HepG2 (cell line): ENCODE results near the gene ARHGAP9. TPM values are rescaled to one million over a fixed set of nuclear protein-coding genes. Genes with fewer than 3 reads are reported as not detected.
A peak's percentile ranks its signal among the peaks of the same experiment; 100 is the strongest.

ENCODE experiments used
- DR1 ChIP-seq: sonication (generic); formaldehyde crosslinking; IDR thresholded peaks from 2 replicates; pipeline ENCODE4 v1.8.0; 2021; ENCODE audit warnings: mild to moderate bottlenecking, missing genetic modification reagents, inconsistent platforms
- FOXM1 ChIP-seq: sonication (generic); formaldehyde crosslinking; IDR thresholded peaks from 2 replicates; pipeline ENCODE4 v1.5.0; 2020; ENCODE audit warnings: missing genetic modification reagents
- ISL2 ChIP-seq: sonication (generic); formaldehyde crosslinking; IDR thresholded peaks from 2 replicates; pipeline ENCODE4 v1.5.0; 2020; ENCODE audit warnings: missing genetic modification reagents
- KMT2B ChIP-seq: IDR thresholded peaks from 2 replicates; pipeline ENCODE4 v1.6.1; 2016; ENCODE audit warnings: missing genetic modification reagents, missing compliant biosample characterization
- PCBP1 ChIP-seq: fragments of 200-400 bp; formaldehyde crosslinking; IDR thresholded peaks from 2 replicates; pipeline ENCODE4 v1.6.1; 2017; ENCODE audit warnings: mild to moderate bottlenecking, low read depth, low read length, borderline replicate concordance
- PPARG ChIP-seq: conservative IDR thresholded peaks from 2 replicates; pipeline ENCODE4 v1.6.1; 2016; ENCODE audit warnings: missing biosample characterization, missing genetic modification reagents
- SP2 ChIP-seq: sonication (generic); formaldehyde crosslinking; IDR thresholded peaks from 2 replicates; pipeline ENCODE4 v1.5.1; 2020; ENCODE audit warnings: mild to moderate bottlenecking, missing genetic modification reagents
- SSRP1 ChIP-seq: IDR thresholded peaks from 2 replicates; pipeline ENCODE4 v1.6.1; 2016; ENCODE audit warnings: control low read depth
- YEATS4 ChIP-seq: sonication (generic); formaldehyde crosslinking; IDR thresholded peaks from 2 replicates; pipeline ENCODE4 v1.4.0; 2020; ENCODE audit warnings: missing genetic modification reagents, borderline replicate concordance
- ZBTB38 ChIP-seq: sonication (generic); formaldehyde crosslinking; IDR thresholded peaks from 2 replicates; pipeline ENCODE4 v1.5.1; 2020; ENCODE audit warnings: mild to moderate bottlenecking, missing genetic modification reagents
- ZC3H13 ChIP-seq: sonication (generic); formaldehyde crosslinking; IDR thresholded peaks from 2 replicates; pipeline ENCODE4 v1.8.1; 2023; ENCODE audit warnings: mild to moderate bottlenecking, missing genetic modification reagents, moderate library complexity
- ZNF264 ChIP-seq: sonication (generic); formaldehyde crosslinking; IDR thresholded peaks from 2 replicates; pipeline ENCODE4 v1.4.0; 2020; ENCODE audit warnings: missing genetic modification reagents
- polyA plus RNA-seq, 8 experiments: library from polyadenylated mRNA; depleted of rRNA in 3 of 8; stranded (reverse) in 7 of 8; unstranded in 1 of 8; fragments of >200 nt; fragmentation: Illumina TruSeq in 4 of 8; extraction: Trizol in 4 of 8; gene quantifications; 2 replicates each; pipeline versions ENCODE4 v1.2.1 to v1.2.3, GENCODE V29; 2011 to 2016; ENCODE audit warnings: low read depth in 4 of 8, missing spikeins in 1 of 8, mixed read lengths in 1 of 8; ENCODE audit not compliant: insufficient read depth in 1 of 8
- total RNA-seq, 5 experiments: library from RNA; depleted of rRNA; stranded (reverse); fragments of >200 nt; fragmentation: Illumina TruSeq; extraction: Trizol; gene quantifications; 2 replicates each; pipeline ENCODE4 v1.2.3, GENCODE V29; 2016; ENCODE audit warnings: low read depth in 1 of 5
- TF ChIP-seq, protein P1 (sequence below): sonication (generic); formaldehyde crosslinking; IDR thresholded peaks from 2 replicates; pipeline ENCODE4 v1.4.0; 2020; ENCODE audit warnings: mild to moderate bottlenecking, missing genetic modification reagents
- TF ChIP-seq, protein P2 (sequence below): sonication (generic); formaldehyde crosslinking; IDR thresholded peaks from 2 replicates; pipeline ENCODE4 v1.4.0; 2020; ENCODE audit warnings: mild to moderate bottlenecking, missing genetic modification reagents
- TF ChIP-seq, protein P3 (sequence below): sonication (generic); formaldehyde crosslinking; IDR thresholded peaks from 2 replicates; pipeline ENCODE4 v1.4.0; 2020; ENCODE audit warnings: mild to moderate bottlenecking, missing genetic modification reagents
- TF ChIP-seq, protein P4 (sequence below): sonication (generic); formaldehyde crosslinking; IDR thresholded peaks from 2 replicates; pipeline ENCODE4 v1.8.0; 2022; ENCODE audit warnings: mild to moderate bottlenecking, missing genetic modification reagents, borderline replicate concordance
- TF ChIP-seq, protein P5 (sequence below): sonication (generic); formaldehyde crosslinking; IDR thresholded peaks from 2 replicates; pipeline ENCODE4 v1.4.0; 2020; ENCODE audit warnings: mild to moderate bottlenecking, missing genetic modification reagents, borderline replicate concordance

Gene ARHGAP9
- total and polyA plus RNA-seq, 2 of the 13 experiments (the other 11 are each of a cell fraction or from before 2014, with no cell fraction given): 0.18 to 1.2 TPM

DNA sequence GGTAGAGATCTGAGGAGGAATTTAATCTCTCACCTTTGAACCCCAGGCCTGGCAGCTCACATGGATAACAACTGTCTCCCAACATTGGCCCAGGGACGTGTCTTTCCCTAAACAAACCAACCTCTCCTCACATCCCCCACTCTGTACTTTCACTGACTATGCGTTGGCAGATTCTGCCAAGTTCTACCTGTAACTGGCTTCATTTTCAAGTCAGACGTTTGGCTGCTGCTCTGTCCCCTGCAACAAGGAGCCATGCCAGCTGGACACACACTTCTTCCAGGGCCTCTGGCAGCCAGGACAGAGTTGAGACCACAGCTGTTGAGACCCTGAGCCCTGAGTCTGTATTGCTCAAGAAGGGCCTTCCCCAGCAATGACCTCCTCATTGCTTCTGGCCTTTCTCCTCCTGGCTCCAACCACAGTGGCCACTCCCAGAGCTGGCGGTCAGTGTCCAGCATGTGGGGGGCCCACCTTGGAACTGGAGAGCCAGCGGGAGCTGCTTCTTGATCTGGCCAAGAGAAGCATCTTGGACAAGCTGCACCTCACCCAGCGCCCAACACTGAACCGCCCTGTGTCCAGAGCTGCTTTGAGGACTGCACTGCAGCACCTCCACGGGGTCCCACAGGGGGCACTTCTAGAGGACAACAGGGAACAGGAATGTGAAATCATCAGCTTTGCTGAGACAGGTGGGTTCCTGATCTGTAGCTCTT is 45.0 kb downstream of the ARHGAP9 start, which contains the start of gene INHBC (continued):
- TF ChIP-seq, protein P1, sequence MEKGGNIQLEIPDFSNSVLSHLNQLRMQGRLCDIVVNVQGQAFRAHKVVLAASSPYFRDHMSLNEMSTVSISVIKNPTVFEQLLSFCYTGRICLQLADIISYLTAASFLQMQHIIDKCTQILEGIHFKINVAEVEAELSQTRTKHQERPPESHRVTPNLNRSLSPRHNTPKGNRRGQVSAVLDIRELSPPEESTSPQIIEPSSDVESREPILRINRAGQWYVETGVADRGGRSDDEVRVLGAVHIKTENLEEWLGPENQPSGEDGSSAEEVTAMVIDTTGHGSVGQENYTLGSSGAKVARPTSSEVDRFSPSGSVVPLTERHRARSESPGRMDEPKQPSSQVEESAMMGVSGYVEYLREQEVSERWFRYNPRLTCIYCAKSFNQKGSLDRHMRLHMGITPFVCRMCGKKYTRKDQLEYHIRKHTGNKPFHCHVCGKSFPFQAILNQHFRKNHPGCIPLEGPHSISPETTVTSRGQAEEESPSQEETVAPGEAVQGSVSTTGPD (CRISPR knock-in tag): 0 out of 2 replicates have a peak, but pooled peaks have one; percentile 23
- TF ChIP-seq KMT2B (0 out of 2 replicates have a peak, but pooled peaks have one; percentile 18), PCBP1 (no peak), ISL2 (CRISPR knock-in tag) (no peak), SP2 (CRISPR knock-in tag) (no peak), DR1 (no peak), ZC3H13 (CRISPR knock-in tag) (no peak), ZBTB38 (CRISPR knock-in tag) (0 out of 2 replicates have a peak, but pooled peaks have one; percentile 41), PPARG (CRISPR knock-in tag) (no peak), FOXM1 (CRISPR knock-in tag) (no peak), YEATS4 (CRISPR knock-in tag) (peak; percentile 60; the same call in 1 of the 2 replicates), SSRP1 (CRISPR knock-in tag) (no peak), ZNF264 (CRISPR knock-in tag) (no peak)
- TF ChIP-seq, protein P2, sequence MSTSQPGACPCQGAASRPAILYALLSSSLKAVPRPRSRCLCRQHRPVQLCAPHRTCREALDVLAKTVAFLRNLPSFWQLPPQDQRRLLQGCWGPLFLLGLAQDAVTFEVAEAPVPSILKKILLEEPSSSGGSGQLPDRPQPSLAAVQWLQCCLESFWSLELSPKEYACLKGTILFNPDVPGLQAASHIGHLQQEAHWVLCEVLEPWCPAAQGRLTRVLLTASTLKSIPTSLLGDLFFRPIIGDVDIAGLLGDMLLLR (CRISPR knock-in tag): peak; percentile 47; the same call in 1 of the 2 replicates
- TF ChIP-seq, protein P3, sequence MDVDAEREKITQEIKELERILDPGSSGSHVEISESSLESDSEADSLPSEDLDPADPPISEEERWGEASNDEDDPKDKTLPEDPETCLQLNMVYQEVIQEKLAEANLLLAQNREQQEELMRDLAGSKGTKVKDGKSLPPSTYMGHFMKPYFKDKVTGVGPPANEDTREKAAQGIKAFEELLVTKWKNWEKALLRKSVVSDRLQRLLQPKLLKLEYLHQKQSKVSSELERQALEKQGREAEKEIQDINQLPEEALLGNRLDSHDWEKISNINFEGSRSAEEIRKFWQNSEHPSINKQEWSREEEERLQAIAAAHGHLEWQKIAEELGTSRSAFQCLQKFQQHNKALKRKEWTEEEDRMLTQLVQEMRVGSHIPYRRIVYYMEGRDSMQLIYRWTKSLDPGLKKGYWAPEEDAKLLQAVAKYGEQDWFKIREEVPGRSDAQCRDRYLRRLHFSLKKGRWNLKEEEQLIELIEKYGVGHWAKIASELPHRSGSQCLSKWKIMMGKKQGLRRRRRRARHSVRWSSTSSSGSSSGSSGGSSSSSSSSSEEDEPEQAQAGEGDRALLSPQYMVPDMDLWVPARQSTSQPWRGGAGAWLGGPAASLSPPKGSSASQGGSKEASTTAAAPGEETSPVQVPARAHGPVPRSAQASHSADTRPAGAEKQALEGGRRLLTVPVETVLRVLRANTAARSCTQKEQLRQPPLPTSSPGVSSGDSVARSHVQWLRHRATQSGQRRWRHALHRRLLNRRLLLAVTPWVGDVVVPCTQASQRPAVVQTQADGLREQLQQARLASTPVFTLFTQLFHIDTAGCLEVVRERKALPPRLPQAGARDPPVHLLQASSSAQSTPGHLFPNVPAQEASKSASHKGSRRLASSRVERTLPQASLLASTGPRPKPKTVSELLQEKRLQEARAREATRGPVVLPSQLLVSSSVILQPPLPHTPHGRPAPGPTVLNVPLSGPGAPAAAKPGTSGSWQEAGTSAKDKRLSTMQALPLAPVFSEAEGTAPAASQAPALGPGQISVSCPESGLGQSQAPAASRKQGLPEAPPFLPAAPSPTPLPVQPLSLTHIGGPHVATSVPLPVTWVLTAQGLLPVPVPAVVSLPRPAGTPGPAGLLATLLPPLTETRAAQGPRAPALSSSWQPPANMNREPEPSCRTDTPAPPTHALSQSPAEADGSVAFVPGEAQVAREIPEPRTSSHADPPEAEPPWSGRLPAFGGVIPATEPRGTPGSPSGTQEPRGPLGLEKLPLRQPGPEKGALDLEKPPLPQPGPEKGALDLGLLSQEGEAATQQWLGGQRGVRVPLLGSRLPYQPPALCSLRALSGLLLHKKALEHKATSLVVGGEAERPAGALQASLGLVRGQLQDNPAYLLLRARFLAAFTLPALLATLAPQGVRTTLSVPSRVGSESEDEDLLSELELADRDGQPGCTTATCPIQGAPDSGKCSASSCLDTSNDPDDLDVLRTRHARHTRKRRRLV (CRISPR knock-in tag): 0 out of 2 replicates have a peak, but pooled peaks have one; percentile 65
- TF ChIP-seq, protein P4, sequence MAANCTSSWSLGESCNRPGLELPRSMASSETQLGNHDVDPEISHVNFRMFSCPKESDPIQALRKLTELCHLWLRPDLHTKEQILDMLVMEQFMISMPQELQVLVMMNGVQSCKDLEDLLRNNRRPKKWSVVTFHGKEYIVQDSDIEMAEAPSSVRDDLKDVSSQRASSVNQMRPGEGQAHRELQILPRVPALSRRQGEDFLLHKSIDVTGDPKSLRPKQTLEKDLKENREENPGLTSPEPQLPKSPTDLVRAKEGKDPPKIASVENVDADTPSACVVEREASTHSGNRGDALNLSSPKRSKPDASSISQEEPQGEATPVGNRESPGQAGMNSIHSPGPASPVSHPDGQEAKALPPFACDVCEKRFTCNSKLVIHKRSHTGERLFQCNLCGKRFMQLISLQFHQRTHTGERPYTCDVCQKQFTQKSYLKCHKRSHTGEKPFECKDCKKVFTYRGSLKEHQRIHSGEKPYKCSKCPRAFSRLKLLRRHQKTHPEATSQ (CRISPR knock-in tag): 0 out of 2 replicates have a peak, but pooled peaks have one; percentile 58
- TF ChIP-seq, protein P5, sequence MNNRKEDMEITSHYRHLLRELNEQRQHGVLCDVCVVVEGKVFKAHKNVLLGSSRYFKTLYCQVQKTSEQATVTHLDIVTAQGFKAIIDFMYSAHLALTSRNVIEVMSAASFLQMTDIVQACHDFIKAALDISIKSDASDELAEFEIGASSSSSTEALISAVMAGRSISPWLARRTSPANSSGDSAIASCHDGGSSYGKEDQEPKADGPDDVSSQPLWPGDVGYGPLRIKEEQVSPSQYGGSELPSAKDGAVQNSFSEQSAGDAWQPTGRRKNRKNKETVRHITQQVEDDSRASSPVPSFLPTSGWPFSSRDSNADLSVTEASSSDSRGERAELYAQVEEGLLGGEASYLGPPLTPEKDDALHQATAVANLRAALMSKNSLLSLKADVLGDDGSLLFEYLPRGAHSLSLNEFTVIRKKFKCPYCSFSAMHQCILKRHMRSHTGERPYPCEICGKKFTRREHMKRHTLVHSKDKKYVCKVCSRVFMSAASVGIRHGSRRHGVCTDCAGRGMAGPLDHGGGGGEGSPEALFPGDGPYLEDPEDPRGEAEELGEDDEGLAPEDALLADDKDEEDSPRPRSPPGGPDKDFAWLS (CRISPR knock-in tag): 0 out of 2 replicates have a peak, but pooled peaks have one; percentile 51
